K562 (cell line): Measurements from ENCODE around the gene LANCL3. TPM values are rescaled to one million over a fixed set of nuclear protein-coding genes. Genes with fewer than 3 reads are reported as not detected.

ENCODE experiments used
- ASH1L ChIP-seq: fragments of 450-650 bp; IDR thresholded peaks from 2 replicates; pipeline ENCODE4 v1.6.1; 2018; ENCODE audit warnings: borderline replicate concordance, mild to moderate bottlenecking, low read depth; ENCODE audit not compliant: partially characterized antibody
- FOXA1 ChIP-seq: fragments of 450-650 bp; IDR thresholded peaks from 2 replicates; pipeline ENCODE4 v1.6.1; 2016; ENCODE audit warnings: mild to moderate bottlenecking, borderline replicate concordance
- KAT8 ChIP-seq: fragments of 450-650 bp; IDR thresholded peaks from 2 replicates; pipeline ENCODE4 v1.6.1; 2016; ENCODE audit warnings: low read depth, mild to moderate bottlenecking
- KLF6 ChIP-seq: fragments of 250-450 bp; sonication (Bioruptor Pico); IDR thresholded peaks from 2 replicates; pipeline ENCODE4 v1.4.0; 2020; ENCODE audit warnings: mild to moderate bottlenecking, moderate library complexity, borderline replicate concordance
- MGA ChIP-seq: fragments of 450-650 bp; IDR thresholded peaks from 2 replicates; pipeline ENCODE4 v1.6.1; 2016; ENCODE audit warnings: mild to moderate bottlenecking, moderate library complexity
- POLR2B ChIP-seq: fragments of 450-650 bp; IDR thresholded peaks from 2 replicates; pipeline ENCODE4 v1.6.1; 2018; ENCODE audit warnings: low read depth; ENCODE audit not compliant: partially characterized antibody
- RNF219 ChIP-seq: fragments of 250-450 bp; sonication (Bioruptor Pico); IDR thresholded peaks from 2 replicates; pipeline ENCODE4 v1.5.0; 2022; ENCODE audit warnings: mild to moderate bottlenecking
- ZNF143 ChIP-seq: sonication (generic); formaldehyde crosslinking; IDR thresholded peaks from 2 replicates; pipeline ENCODE4 v1.9.0; 2022; ENCODE audit warnings: mild to moderate bottlenecking, missing genetic modification reagents
- ZNF589 ChIP-seq: fragments of 200-800 bp; sonication (Bioruptor generic); IDR thresholded peaks from 2 replicates; pipeline ENCODE4 v1.6.1; 2016; ENCODE audit warnings: low read depth, missing genetic modification characterization, missing compliant biosample characterization
- ZNF592 ChIP-seq: fragments of 450-650 bp; IDR thresholded peaks from 2 replicates; pipeline ENCODE4 v1.6.1; 2017; ENCODE audit warnings: antibody characterized with exemption, mild to moderate bottlenecking
- polyA plus RNA-seq, 8 experiments: library from polyadenylated mRNA; depleted of rRNA in 4 of 8; stranded (reverse) in 5 of 8; unstranded in 3 of 8; fragments of >200 nt; fragmentation: Nextera tagmentation in 2 of 8; fragmentation: Illumina TruSeq in 1 of 8; extraction: Ambion mirVana in 2 of 8; extraction: Trizol in 1 of 8; gene quantifications; 2 replicates each; pipeline versions ENCODE4 v1.2.1 to v1.2.3, GENCODE V29; 2011 to 2014; ENCODE audit warnings: inconsistent platforms in 1 of 8, missing spikeins in 1 of 8
- total RNA-seq, 7 experiments: library from RNA; depleted of rRNA in 6 of 7; stranded (reverse); fragments of >200 nt in 6 of 7; fragmentation: Illumina TruSeq in 2 of 7; extraction: Trizol in 2 of 7; gene quantifications; 2 replicates each; pipeline versions ENCODE4 v1.2.1 to v1.2.3, GENCODE V29; 2011 to 2021; ENCODE audit warnings: low replicate concordance in 1 of 7

Gene LANCL3
- total and polyA plus RNA-seq, 9 of the 15 experiments (the other 6 are each of a cell fraction or from before 2014, with no cell fraction given) = 0.41 to 1.5 (median 0.58) TPM

- TF ChIP-seq ZNF592 = peak; percentile 17; the same call in 1 of the 2 replicates
- TF ChIP-seq ASH1L = no peak
- 0 out of 2 replicates have a peak, but pooled peaks have one; percentile 12 for TF ChIP-seq MGA
- TF ChIP-seq ZNF143 (CRISPR knock-in tag) = no peak
- no peak for TF ChIP-seq KLF6
- no peak for TF ChIP-seq KAT8
- no peak for TF ChIP-seq FOXA1
- no peak for TF ChIP-seq POLR2B
- no peak for TF ChIP-seq RNF219 (CRISPR knock-in tag)
- no peak for TF ChIP-seq ZNF589 (CRISPR knock-in tag)
These were observed 113.5 kb downstream of the LANCL3 start (continued) for GRCh38 chrX:37684973-37685372.
